OCI-LY3 (cell line): ENCODE data around the gene FANCD2.

ENCODE experiments used
- CTCF ChIP-seq: fragments of 200-600, 300-600 bp; sonication (generic); IDR thresholded peaks from 2 replicates; pipeline ENCODE4 v1.5.1; 2014; ENCODE audit warnings: antibody characterized with exemption, low read length, low read depth
- EZH2phosphoT487 ChIP-seq: fragments of 200-600 bp; shearing (Covaris generic); IDR thresholded peaks from 2 replicates; pipeline ENCODE4 v1.6.1; 2018; ENCODE audit warnings: antibody characterized with exemption, mixed run types, low read depth

GRCh38 chr3:10026084-10026890, at the start of gene FANCD2:
- TF ChIP-seq CTCF, result no peak
- no peak for TF ChIP-seq EZH2phosphoT487
